ENCODE measurements around the gene TMEM135.
"Not testable (repeated sequence)": the region's sequence is repeated elsewhere in the genome, so short reads cannot be mapped to it uniquely, and the experiment has no call there.

TMEM135 gene

DNA sequence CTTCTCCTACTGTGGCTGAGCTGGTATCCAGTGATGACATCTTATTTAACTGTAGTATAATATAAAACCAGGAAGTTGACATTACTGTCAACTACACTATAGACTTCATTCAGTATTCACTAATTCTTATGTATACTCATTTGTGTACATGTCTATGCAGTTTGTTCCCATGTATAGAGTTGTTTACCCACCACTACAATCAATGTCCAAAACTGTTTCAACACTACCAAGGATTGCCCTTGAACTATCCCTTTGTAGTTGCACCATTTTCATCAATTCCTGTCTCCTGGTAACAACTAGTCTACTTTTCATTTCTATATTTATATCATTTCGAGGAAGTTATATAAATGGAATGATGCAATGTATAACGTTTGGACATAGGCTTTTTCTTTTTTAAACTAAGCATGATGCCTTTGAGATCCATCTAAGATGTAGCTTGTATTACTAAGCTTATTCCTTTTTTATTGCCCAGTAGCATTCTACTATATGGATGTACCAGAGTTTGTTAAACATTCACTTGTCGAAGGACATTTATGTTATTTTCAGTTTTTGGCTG lies 39.2 kb downstream of the TMEM135 start:
- DNase-seq (ENCODE audit: insufficient read length, low spot score) (no peak), FAIRE-seq (no peak)
- no peak for TF ChIP-seq POLR2A (IDR thresholded peaks at IDR 0.05; ENCODE audit: low read depth, low read length)

DNA sequence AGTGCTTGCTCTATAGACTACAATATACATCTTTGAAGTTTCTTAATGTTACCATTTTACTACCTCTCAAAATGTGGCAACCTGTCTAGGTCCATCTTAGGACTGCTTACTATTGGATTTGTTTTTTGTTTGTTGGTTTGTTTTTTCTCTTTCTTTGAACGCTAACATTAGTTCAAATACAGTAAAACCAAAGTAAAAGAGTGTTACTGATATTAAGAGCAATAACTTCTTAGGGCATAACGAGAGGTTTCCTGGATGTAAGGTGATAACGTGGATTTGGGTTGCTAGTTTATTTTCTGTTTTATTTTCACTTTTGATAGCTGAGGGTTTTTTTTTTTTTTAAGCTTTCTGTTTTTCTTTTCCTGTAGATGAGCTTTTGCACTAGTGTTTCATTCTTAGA lies 43.6 kb downstream of the TMEM135 start:
- no peak for FAIRE-seq
- TF ChIP-seq POLR2A (IDR thresholded peaks at IDR 0.05; ENCODE audit: low read depth, low read length): no peak
- DNase-seq (ENCODE audit: insufficient read length, low spot score): no peak

DNA sequence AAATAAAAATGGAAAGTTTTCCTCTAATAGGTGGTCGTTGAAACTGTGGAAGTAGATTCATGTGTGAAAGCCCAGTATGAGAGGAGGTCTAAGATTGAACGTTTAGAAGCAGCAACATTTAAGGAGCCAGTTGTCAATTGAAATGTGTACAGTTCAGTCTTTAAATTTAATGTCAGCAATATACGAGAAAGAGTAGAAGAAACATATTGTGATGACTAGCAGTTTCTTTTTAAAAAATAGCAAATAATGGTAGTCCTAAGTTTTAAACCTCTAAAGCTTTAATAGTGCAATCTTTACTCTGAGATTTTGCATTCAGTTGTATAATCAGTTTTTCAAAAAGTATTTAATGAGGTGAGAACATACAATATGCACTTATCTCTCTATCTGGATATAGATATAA lies 44.9 kb downstream of the TMEM135 start:
- FAIRE-seq (no peak), DNase-seq (ENCODE audit: insufficient read length, low spot score) (no peak)
- TF ChIP-seq POLR2A (IDR thresholded peaks at IDR 0.05; ENCODE audit: low read depth, low read length): no peak

DNA sequence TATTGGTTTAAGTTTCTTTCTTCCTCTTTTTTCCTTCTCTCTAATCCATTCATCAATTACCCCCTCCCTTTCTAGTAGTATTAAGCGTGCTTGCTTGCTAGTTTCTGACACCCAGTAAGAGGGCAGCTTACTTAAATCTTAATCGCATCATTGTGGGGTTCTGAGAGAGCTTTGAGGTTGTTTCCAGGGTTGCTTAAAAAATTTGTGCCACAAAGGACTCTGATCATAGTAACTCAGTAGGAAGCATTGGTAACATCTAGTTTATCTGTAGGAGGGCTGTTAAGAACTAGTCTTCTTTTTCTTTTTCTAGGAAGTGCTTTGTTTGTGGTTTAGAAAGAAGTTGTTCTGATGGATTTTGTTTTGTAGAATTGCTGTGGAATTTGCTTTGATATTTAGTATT lies 45.3 kb downstream of the TMEM135 start:
- FAIRE-seq (no peak), DNase-seq (ENCODE audit: insufficient read length, low spot score) (no peak)
- no peak for TF ChIP-seq POLR2A (IDR thresholded peaks at IDR 0.05; ENCODE audit: low read depth, low read length)

DNA sequence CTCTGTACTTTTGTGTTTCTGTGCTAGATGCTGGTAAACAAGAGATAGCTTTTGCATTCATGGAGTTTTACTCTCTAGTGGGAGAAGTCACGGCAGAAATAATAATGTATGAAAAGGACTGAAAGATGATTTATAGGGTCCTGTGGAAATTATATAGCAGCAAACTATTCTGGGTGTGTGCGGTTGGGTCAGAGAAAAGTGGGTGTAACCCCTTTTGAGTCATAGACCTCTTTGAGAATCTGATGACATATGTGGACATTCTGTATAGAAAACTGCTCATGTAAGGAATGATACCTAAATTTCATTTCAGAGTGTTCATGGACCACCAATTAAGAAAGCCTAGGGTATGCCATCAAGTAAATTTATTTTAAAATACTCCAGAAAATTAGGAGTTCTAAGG lies 54.4 kb downstream of the TMEM135 start:
- FAIRE-seq (no peak), DNase-seq (ENCODE audit: insufficient read length, low spot score) (no peak)
- TF ChIP-seq POLR2A (IDR thresholded peaks at IDR 0.05; ENCODE audit: low read depth, low read length): no peak

DNA sequence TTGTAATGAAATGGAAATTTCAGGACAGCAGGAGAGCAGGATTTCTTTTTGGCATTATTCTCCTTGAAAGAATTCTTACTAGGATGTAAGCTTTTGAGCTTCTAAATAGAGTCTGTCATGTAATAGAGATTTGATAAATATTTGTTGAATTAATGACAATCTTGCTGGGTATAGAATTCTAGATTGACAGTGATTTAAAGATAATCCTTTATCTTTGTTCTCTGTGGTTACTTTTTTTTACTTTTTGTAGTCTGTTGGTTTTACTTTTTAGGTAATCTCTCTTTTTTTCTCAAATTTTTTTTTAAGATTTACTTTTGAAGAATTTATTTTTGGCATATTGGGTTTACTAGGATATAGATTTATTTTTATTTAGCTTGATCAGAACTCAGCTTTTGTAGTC lies 54.8 kb downstream of the TMEM135 start:
- FAIRE-seq (no peak), DNase-seq (ENCODE audit: insufficient read length, low spot score) (no peak)
- TF ChIP-seq POLR2A (IDR thresholded peaks at IDR 0.05; ENCODE audit: low read depth, low read length): no peak

DNA sequence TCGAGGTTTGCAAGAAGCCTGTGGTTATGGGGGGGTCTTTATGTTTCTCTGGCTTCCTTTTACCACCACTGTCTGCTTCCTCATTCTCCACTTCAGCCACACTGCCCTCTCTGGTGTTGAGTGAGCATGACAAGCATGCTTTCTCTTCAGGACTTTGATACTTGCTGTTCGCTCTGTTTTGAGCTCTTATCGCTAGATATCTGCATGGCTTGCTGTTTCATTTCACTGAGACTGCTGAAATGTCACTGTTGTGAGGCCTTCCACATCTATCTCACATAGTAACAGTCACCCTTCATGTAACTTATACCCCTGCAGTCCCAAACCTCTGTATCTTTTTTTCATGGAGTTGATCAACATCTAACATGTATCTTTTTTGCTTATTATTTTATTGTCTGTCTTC lies 59.8 kb downstream of the TMEM135 start:
- DNase-seq (ENCODE audit: insufficient read length, low spot score): peak; percentile 9

DNA sequence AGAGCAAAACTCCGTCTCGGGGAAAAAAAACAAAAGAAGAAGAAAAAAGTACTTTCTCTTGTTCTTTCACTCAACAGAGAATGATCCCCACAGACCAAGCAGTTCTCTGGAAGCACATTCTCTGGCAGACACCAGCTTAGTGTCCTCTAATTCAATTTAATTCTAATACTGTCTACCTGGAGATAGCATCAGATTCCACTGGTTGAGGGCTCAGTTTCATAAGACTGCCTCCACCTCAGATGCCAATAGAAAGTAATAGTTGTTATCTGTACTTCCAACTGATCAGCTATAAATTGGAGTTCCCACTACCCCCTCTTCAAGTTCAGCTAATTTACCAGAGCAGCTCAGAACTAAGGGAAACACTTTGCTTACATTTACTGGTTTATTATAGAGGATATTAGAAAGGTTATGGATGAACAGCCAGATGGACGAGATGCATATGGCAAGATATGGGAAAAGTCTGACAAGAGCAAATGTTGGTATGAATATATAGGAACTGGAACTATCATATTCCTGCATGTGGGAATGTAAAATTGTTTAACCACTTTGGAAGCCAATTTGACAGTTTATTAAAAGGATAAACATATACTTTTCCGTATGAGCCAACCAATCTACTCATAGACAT lies 64.3 kb downstream of the TMEM135 start:
- no peak for FAIRE-seq
- no peak for DNase-seq (ENCODE audit: insufficient read length, low spot score)
- TF ChIP-seq POLR2A (IDR thresholded peaks at IDR 0.05; ENCODE audit: low read depth, low read length): no peak

More for the DNA sequence above, 59.8 kb downstream of the TMEM135 start:
- no peak for TF ChIP-seq POLR2A (IDR thresholded peaks at IDR 0.05; ENCODE audit: low read depth, low read length)
- FAIRE-seq: peak; percentile 60

DNA sequence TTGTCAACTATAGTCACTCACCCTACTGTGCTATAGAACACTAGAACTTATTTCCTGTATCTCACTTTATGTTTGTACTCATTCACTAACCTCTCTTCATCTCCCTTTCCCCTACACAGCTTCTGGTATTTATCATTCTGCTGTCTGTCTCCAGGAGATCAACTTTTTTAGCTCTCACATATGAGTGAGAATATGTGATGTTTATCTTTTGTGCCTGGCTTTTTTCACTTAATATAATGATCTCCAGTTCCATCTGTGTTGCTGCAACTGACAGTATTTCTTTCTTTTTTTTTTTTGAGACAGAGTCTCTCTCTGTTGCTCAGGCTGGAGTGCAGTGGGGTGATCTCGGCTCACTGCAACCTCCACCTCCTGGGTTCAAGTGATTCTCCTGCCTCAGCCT lies 68.1 kb downstream of the TMEM135 start:
- FAIRE-seq: not testable (repeated sequence)

DNA sequence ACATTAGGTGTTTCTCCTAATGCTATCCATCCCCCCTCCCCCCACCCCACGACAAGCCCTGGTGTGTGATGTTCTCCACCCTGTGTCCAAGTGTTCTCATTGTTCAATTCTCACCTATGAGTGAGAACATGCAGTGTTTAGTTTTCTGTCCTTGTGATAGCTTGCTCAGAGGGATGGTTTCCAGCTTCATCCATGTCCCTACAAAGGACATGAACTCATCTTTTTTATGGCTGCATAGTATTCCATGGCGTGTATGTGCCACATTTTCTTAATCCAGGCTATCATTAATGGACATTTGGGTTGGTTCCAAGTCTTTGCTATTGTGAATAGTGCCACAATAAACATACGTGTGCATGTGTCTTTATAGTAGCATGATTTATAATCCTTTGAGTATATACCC lies 69.6 kb downstream of the TMEM135 start:
- not testable (repeated sequence) for FAIRE-seq; DNase-seq (ENCODE audit: insufficient read length, low spot score)

More for the DNA sequence above, 68.1 kb downstream of the TMEM135 start:
- not testable (repeated sequence) for DNase-seq (ENCODE audit: insufficient read length, low spot score)

DNA sequence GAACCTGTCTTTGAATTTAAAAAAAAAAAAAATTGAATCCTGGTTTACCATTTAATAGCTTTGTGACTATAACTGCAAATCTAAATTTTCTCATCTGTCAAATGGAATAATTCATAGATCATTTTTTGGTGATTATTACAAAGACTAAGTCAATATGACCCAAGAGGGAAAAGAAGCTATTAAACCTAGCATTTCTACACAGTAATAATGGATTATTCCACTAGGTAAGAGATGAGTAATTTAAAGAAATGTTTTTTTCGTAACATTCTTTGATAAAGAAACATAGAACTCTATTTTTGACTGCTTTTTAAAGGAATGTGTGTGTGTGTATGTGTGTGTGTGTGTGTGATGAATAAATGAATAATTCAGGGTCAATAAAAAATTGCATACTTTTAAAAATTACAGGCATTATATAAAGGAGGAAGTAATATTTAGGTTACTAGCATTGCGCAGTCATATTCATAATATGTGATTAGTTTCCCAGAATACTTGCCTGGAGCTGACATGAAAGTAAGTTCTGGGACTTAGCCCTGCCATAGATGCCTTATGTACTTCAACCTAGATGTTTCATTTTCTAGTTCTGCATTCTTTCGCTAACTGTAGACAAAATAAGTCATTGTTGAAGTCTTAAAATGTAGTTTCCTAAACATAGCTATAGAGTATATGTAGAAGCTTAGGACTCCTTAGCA lies 72.9 kb downstream of the TMEM135 start:
- FAIRE-seq (no peak), DNase-seq (ENCODE audit: insufficient read length, low spot score) (no peak)
- TF ChIP-seq POLR2A (IDR thresholded peaks at IDR 0.05; ENCODE audit: low read depth, low read length): no peak

DNA sequence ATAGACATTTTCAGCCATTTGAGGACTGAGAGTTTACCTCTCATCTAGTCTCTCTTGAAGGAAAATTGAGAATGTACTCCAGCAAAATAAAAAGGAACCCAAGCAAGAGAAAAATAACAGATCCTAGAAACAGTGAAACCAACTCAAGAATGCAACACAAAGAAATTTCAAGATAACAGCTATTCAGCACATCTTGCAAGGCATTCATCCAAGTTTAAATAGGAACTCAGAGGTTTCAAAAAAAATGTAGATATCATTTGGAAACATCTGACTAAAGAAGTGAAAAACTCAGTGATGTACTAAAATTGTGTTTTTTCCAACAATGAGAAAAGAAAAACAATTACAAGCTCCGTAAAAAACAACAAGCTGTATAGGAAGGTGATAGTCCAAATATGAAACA lies 76.4 kb downstream of the TMEM135 start:
- no peak for FAIRE-seq
- no peak for TF ChIP-seq POLR2A (IDR thresholded peaks at IDR 0.05; ENCODE audit: low read depth, low read length)
- DNase-seq (ENCODE audit: insufficient read length, low spot score): no peak

DNA sequence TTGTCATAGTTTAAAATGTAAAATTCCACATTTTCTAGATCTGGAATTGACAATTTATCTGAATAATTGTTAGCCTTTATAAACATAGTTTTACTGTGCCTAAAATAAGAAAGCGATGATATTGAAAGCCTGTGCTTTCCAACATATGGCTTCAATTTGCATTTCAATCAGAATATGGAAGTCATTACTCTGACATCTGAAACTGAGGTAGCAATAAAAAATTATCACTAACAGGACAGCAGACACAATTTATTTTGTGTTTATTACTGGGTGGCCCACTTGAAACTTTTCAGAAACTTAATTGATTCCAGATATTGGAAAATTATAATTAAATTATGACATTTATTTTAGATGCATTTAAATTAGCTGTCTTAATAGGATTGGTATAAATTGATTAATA lies 78.5 kb downstream of the TMEM135 start:
- no peak for TF ChIP-seq POLR2A (IDR thresholded peaks at IDR 0.05; ENCODE audit: low read depth, low read length)
- FAIRE-seq (no peak), DNase-seq (ENCODE audit: insufficient read length, low spot score) (no peak)

DNA sequence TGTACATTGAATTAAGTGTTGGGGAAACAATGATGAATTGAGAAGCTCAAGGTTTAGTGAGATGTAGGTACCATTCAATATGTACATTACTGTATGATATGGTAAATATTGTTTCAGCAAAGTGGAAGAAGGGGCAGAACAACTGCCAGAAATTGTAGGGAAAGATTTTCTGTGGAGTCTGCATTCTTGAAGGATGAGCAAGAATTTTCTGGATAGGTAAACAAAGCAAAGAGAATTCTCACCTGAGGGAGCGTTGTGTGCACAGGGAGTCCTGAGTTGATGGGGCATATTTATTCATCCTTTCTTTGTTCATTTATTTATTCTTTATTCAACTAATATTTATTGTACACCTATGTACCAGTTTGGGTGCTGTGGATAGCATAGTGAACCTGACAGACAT lies 83.2 kb downstream of the TMEM135 start:
- DNase-seq (ENCODE audit: insufficient read length, low spot score): no peak
- TF ChIP-seq POLR2A (IDR thresholded peaks at IDR 0.05; ENCODE audit: low read depth, low read length): no peak
- FAIRE-seq: no peak

DNA sequence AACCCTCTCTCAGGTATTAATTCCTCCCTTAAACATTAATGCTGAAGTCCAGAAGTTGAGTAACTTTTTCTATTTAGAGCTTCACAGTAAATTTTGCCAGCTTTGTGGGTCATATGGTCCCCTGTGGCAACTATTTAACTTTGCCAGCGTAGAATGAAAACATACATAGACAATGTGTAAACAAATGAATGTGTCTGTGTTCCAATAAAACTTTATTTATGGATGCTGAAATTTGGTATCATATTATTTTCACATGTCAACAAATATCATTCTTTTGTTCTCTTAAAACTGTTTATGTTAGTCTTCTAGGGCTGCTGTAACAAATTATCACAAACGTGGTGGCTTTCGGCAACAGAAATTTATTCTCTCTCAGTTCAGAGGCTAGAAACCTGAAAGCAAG lies 85.1 kb downstream of the TMEM135 start:
- DNase-seq (ENCODE audit: insufficient read length, low spot score) (no peak), FAIRE-seq (no peak)
- no peak for TF ChIP-seq POLR2A (IDR thresholded peaks at IDR 0.05; ENCODE audit: low read depth, low read length)

Measured in H54 (cell line).